DMS79 treated with DMSO at 0.1 percent for 48 hours (cell line): ENCODE results near the gene WNK4.

ENCODE experiments used
- DNase-seq: peaks from one replicate; lab custom pipeline; 2025; lab: John Stamatoyannopoulos, UW

WNK4 gene

GRCh38 chr17:42841975-42842685, 61.7 kb downstream of the WNK4 start:
- DNase-seq = no peak

- peak; percentile 27 for DNase-seq
These were observed 63.0 kb downstream of the WNK4 start for GRCh38 chr17:42843358-42843934.

- DNase-seq = no peak
These were observed 63.9 kb downstream of the WNK4 start, which contains the start of gene AOC2 for GRCh38 chr17:42844271-42844670. AOC2 (plus strand) TSS chr17:42844580; CDS start chr17:42844627, 47 bp downstream.

GRCh38 chr17:42844761-42845555, 64.5 kb downstream of the WNK4 start:
- DNase-seq = no peak

GRCh38 chr17:42845556-42845917, 65.1 kb downstream of the WNK4 start:
- no peak for DNase-seq

GRCh38 chr17:42845918-42846593, 65.6 kb downstream of the WNK4 start:
- DNase-seq = no peak
